Measurements from ENCODE around the gene GSG1L. TPM values are rescaled to one million over a fixed set of nuclear protein-coding genes. Genes with fewer than 3 reads are reported as not detected.

Gene GSG1L
- total RNA-seq, 1 experiment from 2014 or later: not detected

- Histone ChIP-seq H3K27ac (no peak overlapping the region), H3K4me2 (no peak overlapping the region), H3K4me3 (no peak overlapping the region), H3K9me3 (ENCODE audit: insufficient read depth, low read depth) (0 out of 2 replicates have a peak, but pooled peaks cover 8% of the 10 kb centered on the region), H2AFZ (no peak overlapping the region), H3K36me3 (ENCODE audit: low read depth) (no peaks in the 10 kb centered on the region), H3K9me2 (ENCODE audit: insufficient read depth) (no peaks in the 10 kb centered on the region), H3K4me1 (replicated peaks; ENCODE audit: insufficient read depth) (no peaks in the 10 kb centered on the region), H3K79me2 (ENCODE audit: low read depth) (no peaks in the 10 kb centered on the region), H4K20me1 (ENCODE audit: insufficient read depth) (no peaks in the 10 kb centered on the region), H3K27me3 (ENCODE audit: insufficient read depth, low read depth) (peaks cover 42% of the 10 kb centered on the region), H3F3A (ENCODE audit: insufficient read depth, low read depth) (no peaks in the 10 kb centered on the region)
- no peak for DNase-seq
- intact Hi-C loops (cut with micrococcal nuclease; ENCODE audit: unreplicated experiment): no loop called here
- no TSS peak for BruUV-seq (replicated peaks)
- TF ChIP-seq CTCF (conservative IDR thresholded peaks at IDR 0.05) (no peak), EZH2 (IDR thresholded peaks at IDR 0.05; ENCODE audit: low read depth) (no peak)
- POLR2A ChIA-PET (ENCODE audit: unreplicated experiment): no interaction called here
- CTCF ChIA-PET: interaction anchor here (0.6 kb wide), 1 partner anchor 20 kb away, joined by 3 read pairs; no protein-coding TSS in a partner anchor
These were observed 203.4 kb downstream of the GSG1L start for GRCh38 chr16:27860091-27860490.

DNA sequence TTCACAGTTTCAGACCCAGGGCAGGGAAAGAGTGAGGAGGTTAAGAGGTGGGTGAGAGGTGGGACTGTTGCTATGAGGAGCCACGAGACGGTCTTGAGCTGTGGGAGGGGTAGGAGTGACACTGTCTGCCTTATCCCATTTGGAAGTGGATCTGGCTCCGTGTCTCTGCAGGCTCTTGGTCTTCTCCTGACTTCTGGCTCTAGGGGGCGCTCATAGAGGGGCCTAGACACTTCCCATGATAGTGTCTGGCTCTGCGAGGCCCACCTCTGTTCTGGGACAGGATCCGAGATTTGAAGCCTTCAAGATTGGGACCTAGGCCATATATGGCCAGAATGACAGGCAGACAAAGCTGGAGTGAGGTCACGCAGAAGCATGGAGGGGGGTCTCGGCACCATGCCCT is 204.5 kb downstream of the GSG1L start:
- Histone ChIP-seq H3K4me3 (no peak overlapping the region), H3F3A (ENCODE audit: insufficient read depth, low read depth) (no peaks in the 10 kb centered on the region), H2AFZ (no peak overlapping the region), H3K79me2 (ENCODE audit: low read depth) (no peaks in the 10 kb centered on the region), H3K4me1 (replicated peaks; ENCODE audit: insufficient read depth) (no peaks in the 10 kb centered on the region), H3K36me3 (ENCODE audit: low read depth) (no peaks in the 10 kb centered on the region), H3K9me3 (ENCODE audit: insufficient read depth, low read depth) (0 out of 2 replicates have a peak, but pooled peaks cover 8% of the 10 kb centered on the region), H3K27me3 (ENCODE audit: insufficient read depth, low read depth) (peaks cover 49% of the 10 kb centered on the region), H3K4me2 (no peak overlapping the region), H4K20me1 (ENCODE audit: insufficient read depth) (no peaks in the 10 kb centered on the region), H3K27ac (no peak overlapping the region), H3K9me2 (ENCODE audit: insufficient read depth) (no peaks in the 10 kb centered on the region)
- POLR2A ChIA-PET (ENCODE audit: unreplicated experiment): no interaction called here
- DNase-seq: no peak
- CTCF ChIA-PET: interaction anchor here (0.6 kb wide), 1 partner anchor 193 kb away, joined by 5 read pairs; no protein-coding TSS in a partner anchor
- TF ChIP-seq EZH2 (IDR thresholded peaks at IDR 0.05; ENCODE audit: low read depth) (no peak), CTCF (conservative IDR thresholded peaks at IDR 0.05) (no peak)
- intact Hi-C loops (cut with micrococcal nuclease; ENCODE audit: unreplicated experiment): no loop called here
- no TSS peak for BruUV-seq (replicated peaks)

- Histone ChIP-seq H3K9me2 (ENCODE audit: insufficient read depth) (no peaks in the 10 kb centered on the region), H3K4me2 (no peak overlapping the region), H3K27me3 (ENCODE audit: insufficient read depth, low read depth) (peaks cover 75% of the 10 kb centered on the region), H3K4me3 (no peak overlapping the region), H3K36me3 (ENCODE audit: low read depth) (no peaks in the 10 kb centered on the region), H3K9me3 (ENCODE audit: insufficient read depth, low read depth) (no peaks in the 10 kb centered on the region), H4K20me1 (ENCODE audit: insufficient read depth) (no peaks in the 10 kb centered on the region), H3K79me2 (ENCODE audit: low read depth) (no peaks in the 10 kb centered on the region), H3K4me1 (replicated peaks; ENCODE audit: insufficient read depth) (no peaks in the 10 kb centered on the region), H3F3A (ENCODE audit: insufficient read depth, low read depth) (no peaks in the 10 kb centered on the region), H2AFZ (no peak overlapping the region), H3K27ac (no peak overlapping the region)
- intact Hi-C loops (cut with micrococcal nuclease; ENCODE audit: unreplicated experiment): no loop called here
- ChIA-PET POLR2A (ENCODE audit: unreplicated experiment) (no interaction called here), CTCF (no interaction called here)
- BruUV-seq (replicated peaks): no TSS peak
- TF ChIP-seq EZH2 (IDR thresholded peaks at IDR 0.05; ENCODE audit: low read depth) (no peak), CTCF (conservative IDR thresholded peaks at IDR 0.05) (no peak)
- DNase-seq: no peak
These were observed 209.9 kb downstream of the GSG1L start for GRCh38 chr16:27853651-27854050.

Measured in PC-9 (cell line).